HG03558 (cell line): ENCODE measurements around the gene TPST1.
"Not testable (repeated sequence)": the region's sequence is repeated elsewhere in the genome, so short reads cannot be mapped to it uniquely, and the experiment has no call there.

Experiments
- ATAC-seq: cut with Tn5 transposase; IDR thresholded peaks from one replicate; pipeline ENCODE4 v1.9.1; 2021; ENCODE audit warnings: moderate number of reproducible peaks; ENCODE audit not compliant: unreplicated experiment; ENCODE audit errors: extremely low read depth

The TPST1 gene

GRCh38 chr7:66323114-66323796 is 118.1 kb downstream of the TPST1 start:
- ATAC-seq, result no peak

DNA sequence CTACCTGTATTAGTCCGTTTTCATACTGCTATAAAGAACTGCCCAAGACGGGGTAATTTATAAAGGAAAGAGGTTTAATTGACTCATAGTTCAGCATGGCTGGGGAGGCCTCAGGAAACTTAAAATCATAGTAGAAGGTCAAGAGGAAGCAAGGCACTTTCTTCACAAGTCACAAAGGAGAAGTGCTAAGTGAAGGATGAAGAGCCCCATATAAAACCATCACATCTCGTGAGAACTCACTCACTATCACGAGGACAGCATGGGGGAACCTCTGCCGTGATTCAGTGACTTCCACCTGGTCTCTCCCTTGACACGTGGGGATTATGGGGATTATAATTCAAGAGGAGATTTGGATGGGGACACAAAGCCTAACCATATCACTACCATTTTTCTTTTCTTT is 119.9 kb downstream of the TPST1 start:
- not testable (repeated sequence) for ATAC-seq

GRCh38 chr7:66326501-66327215 is 121.5 kb downstream of the TPST1 start:
- ATAC-seq, result no peak

DNA sequence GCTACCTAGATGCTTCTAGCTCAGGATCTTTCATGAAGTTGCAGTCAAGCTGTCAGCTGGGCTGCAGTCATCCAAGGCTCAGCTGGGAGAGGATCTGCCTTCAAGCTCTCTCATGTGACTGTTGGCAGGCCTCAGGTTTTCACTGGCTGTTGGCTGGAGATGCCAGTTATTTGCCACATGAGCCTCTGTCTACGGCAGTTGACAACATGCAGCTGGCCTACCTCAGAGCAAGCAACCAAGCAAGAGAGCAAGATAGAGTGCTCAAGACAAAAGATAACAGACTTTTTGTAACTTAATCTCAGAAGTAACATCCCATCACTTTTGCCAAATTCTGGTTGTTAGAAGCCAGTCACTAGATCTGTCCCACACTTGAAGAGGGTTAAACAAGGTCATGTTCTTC is 125.8 kb downstream of the TPST1 start:
- no peak for ATAC-seq

- no peak for ATAC-seq
Observed at GRCh38 chr7:66331883-66332282, 126.7 kb downstream of the TPST1 start.

DNA sequence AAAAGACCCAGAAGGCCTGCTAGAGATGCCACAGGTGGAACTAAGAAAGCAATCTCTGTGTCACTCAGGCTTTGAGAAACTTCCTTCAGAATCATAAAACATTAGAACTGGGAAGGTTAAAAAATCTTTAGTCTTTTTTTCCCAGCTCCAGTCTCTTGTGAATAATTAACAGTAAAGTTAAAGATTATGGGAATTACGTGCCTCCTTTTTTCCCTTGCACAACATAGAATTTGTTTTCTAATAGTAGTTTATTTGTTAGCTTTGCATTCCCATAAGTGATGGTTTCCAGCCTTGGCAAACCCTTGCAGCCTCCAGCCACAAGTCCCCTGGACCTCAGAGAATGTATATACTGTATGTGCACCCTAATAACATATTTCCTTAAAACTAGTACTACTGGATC is 128.3 kb downstream of the TPST1 start:
- ATAC-seq, result no peak

GRCh38 chr7:66335318-66335717 is 130.2 kb downstream of the TPST1 start:
- no peak for ATAC-seq

DNA sequence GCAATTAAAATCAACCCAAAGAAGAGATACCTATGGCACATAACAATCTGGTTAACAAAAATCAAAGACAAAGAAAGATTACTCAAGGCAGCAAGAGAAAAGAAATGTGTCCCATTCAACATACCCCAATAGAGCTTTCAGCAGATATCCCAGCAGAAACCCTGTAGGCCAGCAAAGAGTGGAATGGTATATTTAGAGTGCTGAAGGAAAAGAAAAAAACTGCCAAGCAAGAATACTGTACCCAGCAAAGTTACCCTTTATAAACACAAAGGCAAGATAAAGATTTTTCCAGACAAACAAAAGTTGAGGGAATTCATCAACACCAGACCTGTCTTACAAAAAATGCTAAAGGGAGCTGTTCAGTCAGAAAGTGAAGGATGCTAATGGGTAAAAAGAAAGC is 131.6 kb downstream of the TPST1 start:
- ATAC-seq, result no peak

DNA sequence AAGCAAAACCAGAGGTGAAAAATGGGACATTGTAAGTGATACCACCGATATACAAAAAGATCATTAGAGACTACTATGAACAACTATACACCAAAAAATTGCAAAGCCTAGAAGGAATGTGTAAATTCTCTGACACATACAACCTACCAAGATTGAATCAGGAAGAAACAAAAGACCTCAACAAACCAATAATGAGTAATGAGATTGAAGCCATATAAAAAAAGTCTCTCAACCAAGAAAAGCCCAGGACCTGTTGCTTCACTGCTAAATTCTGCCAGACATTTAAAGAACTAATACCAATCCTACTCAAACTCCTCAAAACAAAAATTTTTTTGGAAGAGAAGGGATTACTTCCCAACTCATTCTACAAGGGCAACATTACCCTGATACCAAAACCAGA is 134.0 kb downstream of the TPST1 start:
- no peak for ATAC-seq

- ATAC-seq, result no peak
Observed at GRCh38 chr7:66344166-66344565, 139.0 kb downstream of the TPST1 start.

DNA sequence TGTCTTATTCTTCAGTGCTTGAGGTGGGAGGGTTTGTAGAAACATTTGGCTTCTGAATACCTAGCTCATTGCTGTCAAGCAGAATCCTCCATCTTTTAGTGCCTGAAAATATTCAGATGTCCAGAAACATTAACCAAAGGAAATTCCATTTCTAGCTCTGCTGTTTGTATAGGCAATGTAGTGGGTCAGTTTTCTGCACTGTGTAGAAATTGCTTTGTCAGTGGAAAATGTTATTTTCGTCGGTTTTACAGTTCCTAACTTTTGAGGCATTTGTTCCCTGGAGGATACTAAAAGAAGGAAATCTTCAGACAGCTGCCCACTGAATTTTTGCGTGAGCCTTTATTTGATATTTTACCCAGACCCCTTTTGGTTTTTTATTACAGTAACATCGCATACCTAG is 143.4 kb downstream of the TPST1 start:
- no peak for ATAC-seq

GRCh38 chr7:66348959-66349358 is 143.8 kb downstream of the TPST1 start:
- no peak for ATAC-seq

- no peak for ATAC-seq
Observed at GRCh38 chr7:66352071-66352470, 146.9 kb downstream of the TPST1 start.

GRCh38 chr7:66353547-66353946 is 148.4 kb downstream of the TPST1 start:
- ATAC-seq, result no peak

DNA sequence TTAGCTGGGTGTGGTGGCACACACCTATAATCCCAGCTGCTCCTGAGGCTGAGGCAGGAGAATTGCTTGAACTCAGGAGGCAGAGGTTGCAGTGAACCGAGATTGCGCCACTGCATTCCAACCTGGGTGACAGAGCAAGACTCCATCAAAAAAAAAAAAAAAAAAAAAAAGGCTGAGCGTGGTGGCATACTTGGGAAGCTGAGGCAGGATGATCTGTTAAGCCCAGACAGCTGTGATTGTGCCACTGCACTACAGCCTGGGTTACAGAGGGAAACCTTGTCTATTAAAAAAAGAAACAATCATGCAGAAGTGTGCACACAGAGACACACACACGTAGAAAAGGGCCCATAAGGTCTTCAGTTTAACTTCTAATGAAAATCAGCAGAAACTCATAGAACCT is 150.6 kb downstream of the TPST1 start:
- no peak for ATAC-seq

DNA sequence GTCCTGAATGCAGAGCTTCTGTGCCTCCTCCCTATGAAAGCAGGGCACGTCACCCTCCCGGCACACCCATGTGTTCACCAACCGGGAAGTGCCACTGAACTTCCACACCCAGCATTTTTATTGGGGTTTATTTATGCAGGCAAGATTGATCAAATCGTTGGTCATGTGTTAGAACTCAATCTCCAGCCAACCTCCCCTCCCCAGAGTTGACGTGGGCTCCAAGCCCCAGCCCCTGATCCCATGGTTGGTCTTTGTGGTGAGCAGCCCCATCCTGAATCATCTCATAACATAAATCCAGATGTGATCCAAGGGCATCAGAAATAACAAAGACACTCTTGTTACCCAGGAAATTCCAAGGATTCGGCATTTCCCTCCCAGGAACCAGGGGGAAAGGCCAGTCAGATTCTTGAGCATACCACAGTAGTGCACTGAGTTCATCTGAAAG is 151.2 kb downstream of the TPST1 start:
- no peak for ATAC-seq

- ATAC-seq, result no peak
Observed at GRCh38 chr7:66357087-66357486, 152.0 kb downstream of the TPST1 start.

GRCh38 chr7:66359656-66360211 is 154.6 kb downstream of the TPST1 start:
- ATAC-seq, result no peak

DNA sequence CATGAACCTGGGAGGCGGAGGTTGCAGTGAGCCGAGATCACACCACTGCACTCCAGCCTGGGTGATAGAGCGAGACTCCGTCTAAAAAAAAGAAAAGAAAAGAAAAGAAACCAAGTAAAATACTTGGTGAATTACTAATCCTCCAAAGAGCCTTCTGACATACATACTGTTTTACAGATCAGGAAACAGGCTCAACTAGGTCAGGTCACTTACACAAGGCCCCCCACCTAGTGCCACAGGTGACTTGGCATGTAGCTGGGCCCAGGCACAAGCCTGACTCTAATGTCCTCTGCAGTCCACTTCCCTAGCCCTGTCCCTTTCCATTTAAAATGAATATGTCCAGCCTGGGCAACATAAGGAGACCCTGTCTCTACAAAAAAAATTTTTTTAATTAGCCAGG is 157.0 kb downstream of the TPST1 start:
- ATAC-seq, result no peak

GRCh38 chr7:66363635-66364034 is 158.5 kb downstream of the TPST1 start:
- ATAC-seq, result no peak

GRCh38 chr7:66365031-66365430 is 159.9 kb downstream of the TPST1 start:
- not testable (repeated sequence) for ATAC-seq
